HG03469 (cell line): Measurements from ENCODE around the gene CYTIP.
"Not testable (repeated sequence)": the region's sequence is repeated elsewhere in the genome, so short reads cannot be mapped to it uniquely, and the experiment has no call there.

Source experiments
- ATAC-seq: cut with Tn5 transposase; IDR thresholded peaks from one replicate; pipeline ENCODE4 v1.9.1; 2021; ENCODE audit warnings: mild to moderate bottlenecking, moderate library complexity, moderate number of reproducible peaks; ENCODE audit not compliant: unreplicated experiment

The CYTIP gene

DNA sequence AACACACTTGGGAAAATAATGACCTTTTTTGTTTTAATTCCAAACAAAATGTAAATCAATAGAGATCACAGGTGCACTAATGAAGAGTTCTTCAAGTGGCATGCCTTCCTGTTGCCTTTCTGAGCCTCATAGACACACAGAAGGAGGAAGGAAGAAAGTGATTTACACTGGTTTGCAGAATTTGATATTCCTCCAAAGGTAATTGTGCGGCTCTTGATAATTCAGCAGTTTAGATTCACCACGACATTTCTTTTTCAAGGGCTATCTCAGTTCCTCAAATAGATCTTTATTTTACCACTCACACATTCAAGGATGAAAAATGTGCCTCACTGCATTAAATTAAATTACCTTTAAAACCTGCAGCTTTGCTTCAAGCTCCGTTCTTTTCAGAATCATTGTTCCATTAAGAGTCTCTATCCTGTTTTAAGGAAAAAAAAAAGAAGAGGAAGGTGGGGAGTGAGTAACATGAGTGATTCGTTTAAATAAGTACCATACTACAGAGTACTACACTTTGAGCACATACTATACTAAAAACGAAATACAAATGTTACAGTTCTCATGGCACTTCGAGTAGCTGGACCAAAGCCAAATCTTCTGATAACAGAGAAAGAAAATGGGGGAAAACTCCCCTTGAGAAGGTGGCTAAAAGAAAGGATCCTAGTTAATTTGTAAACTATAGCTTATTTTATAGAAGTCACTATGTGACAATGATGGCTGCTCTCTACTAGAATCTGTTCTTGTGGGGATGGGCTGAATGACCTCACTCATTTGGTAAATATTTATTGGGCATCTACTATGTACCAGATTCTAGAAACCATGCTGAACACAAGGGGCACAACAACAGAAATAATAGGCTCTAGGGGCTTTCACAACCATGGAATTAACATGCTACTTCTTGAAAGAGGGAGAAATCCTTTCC is 16.6 kb downstream of the CYTIP start:
- ATAC-seq = no peak

DNA sequence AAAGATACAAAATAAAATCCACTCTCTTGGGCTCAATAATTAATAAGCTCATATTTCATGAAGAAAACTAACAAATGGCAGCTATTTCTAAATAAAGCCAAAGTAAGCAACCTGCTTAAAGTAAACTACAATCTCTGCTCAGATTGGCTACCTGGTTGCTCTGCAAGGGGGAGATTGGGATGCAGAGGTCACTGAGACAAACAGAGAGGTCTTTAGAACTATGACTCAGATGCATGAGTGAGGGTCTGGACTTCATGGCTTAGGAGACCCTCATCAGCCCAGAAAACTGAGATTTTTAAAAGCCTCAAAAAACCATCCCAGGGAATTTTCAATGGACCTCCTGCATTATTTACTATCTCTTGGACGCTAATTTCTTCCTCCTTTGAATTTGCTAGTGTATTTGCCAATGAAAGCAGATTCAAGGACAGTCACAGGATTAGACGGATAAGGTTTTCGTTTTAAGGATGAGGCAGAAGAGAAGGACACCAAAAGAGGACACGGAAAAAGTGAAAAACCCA is 17.4 kb downstream of the CYTIP start:
- no peak for ATAC-seq

DNA sequence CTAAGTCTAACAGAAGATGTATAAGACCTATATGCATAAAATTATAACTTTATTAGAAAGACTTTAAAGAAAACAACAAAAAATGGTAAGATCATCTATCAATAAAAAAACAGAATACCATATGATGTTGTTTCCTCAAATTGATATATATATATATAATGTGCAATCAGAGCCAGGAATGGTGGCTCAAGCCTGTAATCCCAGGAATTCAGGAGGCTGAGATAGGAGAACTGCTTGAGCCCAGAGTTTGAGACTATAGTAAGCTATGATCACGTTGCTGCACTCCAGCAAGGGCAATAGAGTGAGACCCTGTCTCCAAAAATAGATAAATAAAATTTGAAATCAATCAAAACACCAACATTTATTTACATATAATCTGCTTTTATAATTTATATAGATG is 19.5 kb downstream of the CYTIP start:
- ATAC-seq = no peak

DNA sequence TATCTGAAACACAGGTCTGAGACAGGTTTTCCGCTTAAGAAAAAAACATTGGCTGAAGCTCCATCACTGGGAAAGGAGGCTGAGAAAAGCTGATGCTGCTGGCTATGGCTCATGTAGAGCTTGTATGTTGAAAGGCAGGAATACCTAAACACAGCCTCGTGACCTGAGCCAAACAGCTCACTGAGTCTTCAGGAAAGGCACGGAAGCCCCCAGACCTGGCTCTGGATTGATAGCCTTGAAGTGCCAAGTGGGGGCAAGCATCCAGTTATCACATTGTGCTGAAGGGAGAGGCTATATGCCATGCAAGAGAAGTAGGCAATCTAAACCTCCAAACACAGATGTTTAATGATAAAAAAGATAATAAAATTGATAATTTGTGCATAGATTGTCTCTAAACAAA is 21.9 kb downstream of the CYTIP start:
- no peak for ATAC-seq

DNA sequence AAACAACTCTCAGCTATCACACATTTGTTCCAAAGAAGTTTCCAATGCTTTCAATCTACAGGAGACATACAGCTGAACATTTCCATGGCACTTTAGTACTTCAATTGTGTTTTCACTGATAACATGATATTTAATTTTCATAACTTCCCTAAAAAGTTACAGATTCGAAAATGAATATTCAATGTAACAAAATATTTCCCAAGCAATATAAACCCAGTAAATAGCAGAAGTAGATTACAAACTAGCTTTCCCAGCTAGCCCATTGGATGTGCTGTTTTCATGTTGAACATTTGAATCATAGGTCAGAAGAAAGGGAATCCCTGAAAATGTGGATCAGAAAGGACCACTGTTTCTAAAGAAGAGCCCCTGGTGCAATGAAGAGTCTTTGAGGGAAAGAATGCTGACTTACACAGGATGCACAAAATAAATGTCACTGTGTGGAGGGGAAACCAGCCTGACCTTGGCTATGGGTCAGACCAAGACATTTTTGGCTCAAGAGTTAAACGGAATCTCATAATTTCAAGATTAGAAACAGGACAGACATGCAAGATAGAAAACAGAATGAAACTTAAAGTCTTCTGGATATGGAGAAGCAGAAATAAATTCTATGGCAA is 22.5 kb downstream of the CYTIP start:
- ATAC-seq = no peak

DNA sequence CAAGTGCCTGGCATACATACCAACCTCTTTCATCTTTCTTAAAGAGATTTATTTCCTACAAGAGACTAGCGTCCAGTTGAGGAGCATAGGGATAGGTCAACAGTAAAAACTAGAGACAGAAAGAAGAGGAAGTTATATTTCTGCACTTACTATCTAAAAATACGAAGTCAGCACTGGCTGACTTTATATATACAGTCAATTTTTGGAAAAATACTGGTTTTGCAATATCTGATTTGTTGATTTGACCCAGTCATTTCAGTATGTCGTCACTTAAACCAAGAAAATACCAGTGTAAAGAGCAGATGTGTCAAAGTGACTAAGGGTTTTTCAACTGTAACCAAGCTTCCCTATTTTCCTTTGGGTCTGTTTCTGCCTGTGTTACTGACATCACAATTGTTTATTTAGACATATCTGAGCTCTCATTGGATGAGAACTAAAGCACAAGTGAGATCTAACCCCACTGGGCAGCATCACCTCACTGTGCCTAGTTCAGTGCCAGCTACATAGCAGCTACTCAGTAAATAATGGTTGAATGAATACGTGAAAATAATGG is 23.0 kb downstream of the CYTIP start:
- peak; percentile 67 for ATAC-seq

DNA sequence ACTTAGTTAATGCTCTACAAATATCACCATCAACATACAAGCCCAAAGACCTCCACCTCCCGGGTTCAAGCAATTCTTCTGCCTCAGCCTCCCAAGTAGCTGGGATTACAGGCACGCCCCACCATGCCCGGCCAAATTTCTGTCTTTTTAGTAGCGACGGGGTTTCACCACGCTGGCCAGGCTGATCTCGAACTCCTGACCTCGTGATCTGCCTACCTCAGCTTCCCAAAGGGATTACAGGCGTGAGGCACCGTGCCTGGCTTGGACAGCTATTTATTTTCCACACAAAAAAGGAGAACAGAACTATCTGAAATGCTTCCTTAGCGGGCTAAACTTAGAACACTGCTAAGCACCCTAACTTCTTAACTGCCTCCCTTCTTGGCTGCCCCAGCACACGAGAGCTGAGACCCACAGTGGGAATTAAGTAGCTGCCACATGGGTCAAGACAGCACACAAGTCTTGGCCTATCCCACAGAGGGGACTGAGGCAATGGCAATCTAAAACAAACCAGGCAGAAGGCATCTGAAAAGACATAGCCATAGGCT is 24.8 kb downstream of the CYTIP start:
- ATAC-seq = no peak

DNA sequence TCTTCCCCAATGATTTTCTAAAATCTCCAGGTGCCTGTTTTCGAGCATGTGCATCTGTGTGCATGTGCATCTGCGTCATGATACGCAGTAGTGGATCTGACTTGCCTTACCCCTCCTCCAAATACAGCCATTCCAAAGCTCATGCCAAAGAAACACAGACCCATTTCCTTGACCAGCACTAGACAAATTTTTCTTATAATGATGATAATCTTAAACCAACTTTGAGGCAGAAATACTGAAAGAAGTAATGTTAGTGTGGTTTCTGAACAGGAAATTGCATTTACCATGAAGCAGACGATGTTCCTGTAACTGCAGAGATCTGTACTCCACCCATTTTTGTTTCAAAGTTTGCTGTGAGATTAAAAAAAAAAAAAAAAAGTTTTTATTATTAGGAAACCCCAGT is 25.6 kb downstream of the CYTIP start:
- no peak for ATAC-seq

DNA sequence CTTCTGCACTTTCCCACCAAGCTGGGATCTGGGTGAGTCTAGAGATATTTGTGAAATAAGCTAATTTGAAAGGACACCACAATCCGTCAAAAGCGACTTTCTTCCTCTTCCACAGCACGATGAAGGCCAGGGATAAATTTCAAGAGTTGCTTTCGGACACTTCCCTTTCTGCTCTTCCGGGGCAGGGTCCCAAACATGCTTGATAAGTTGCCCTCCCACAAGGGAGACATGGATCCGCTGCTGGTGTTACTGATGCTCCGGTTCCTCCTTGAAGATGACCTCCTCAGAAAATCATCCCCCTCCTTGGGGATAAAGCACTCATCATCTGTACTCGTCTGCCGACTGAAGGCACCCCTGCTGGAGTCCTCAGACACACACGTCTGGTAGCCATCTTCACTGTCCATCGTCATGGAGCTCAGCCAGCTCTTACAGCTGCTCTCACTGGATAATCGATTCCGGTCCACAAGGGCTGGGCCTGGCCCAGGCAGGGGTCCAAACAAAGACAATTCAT is 28.2 kb downstream of the CYTIP start:
- ATAC-seq = no peak

DNA sequence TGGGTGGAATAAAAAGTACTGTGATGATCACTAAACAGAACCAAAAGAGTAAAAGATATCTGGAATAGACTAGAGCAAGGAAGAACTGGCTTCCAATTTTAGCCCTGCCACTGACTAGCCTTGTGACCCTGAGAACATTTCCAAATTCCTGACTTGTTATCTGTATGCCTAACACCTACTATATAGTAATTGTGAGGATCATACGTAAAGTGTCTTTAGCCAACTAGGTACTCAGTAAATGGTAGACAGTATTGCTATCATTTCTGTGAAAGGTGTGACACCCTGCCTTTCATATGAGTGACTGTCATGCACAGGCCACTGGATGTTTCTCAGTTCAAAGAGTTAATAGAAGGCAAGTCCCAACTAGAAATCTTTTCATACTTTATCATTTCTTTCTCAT is 29.8 kb downstream of the CYTIP start:
- no peak for ATAC-seq

DNA sequence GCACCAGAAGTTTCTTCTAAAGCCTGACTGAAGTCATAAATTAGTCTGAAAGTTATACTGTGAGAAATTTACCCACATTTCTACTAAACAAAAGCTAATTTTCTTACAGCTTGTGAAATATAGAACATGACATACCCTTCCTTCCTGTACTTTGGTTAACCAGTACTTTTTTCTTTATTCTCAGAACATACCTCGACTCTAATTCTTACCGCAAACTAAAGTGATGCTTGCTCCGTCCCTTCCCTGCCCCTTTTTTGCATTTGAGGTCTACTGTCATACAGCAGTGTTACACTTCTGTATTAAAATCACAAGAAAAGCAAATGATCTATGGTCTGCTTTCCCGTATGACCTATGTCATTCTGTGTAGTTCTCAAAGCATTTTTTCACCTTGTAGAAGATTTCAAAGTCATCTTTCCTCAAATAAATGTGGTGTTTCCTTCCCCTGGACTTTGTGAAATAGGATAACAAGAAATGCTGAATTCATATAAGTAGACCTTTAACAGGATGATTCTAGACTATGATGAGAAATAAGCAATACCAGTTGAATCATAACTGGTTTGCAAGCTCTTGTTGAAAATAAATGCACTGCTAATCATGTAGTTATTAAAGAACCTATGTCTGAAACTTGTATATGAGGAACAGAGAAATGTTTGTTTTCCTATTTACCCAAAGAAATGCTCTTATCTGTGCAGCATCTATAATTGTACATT is 30.4 kb downstream of the CYTIP start:
- ATAC-seq = peak; percentile 84

DNA sequence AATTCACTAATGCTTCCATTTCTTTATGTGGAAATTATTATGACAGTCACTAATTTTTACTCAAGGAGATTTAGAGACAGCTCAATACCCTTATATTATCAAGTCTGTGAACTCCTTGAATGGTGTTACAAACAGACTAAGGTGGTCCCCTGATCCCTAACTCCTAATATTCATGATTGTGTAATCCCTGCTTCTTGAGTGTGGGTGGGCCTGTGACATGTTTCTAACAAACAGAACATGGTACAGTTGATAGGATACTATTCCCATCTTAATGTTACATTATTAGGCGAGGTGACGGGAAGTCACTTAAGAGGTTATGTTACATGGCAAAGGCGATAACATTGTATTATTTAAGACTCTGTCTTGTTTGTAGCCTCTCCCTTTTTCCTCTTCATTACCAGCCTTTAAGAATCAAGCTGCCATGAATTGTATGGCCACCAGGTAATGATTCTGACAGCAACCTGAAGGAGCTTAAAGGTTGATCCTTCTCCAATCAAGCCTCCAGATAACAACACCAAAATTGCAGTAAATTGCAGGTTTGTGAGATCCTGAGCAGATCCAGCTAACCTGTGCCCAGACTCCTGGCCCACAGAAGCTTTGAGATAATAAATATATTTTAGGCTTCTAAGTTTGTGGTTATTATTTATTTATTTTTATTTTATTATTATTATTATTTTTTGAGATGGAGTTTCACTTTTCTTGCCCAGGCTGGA is 32.1 kb downstream of the CYTIP start:
- ATAC-seq = no peak

DNA sequence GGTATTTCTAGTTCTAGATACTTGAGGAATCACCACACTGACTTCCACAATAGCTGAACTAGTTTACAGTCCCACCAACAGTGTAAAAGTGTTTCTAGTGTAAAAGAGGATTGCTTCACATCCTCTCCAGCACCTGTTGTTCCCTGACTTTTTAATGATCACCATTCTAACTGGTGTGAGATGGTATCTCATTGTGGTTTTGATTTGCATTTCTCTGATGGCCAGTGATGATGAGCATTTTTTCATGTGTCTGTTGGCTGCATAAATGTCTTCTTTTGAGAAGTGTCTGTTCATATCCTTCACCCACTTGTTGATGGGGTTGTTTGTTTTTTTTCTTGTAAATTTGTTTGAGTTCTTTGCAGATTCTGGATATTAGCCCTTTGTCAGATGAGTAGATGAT is 38.5 kb downstream of the CYTIP start:
- not testable (repeated sequence) for ATAC-seq

DNA sequence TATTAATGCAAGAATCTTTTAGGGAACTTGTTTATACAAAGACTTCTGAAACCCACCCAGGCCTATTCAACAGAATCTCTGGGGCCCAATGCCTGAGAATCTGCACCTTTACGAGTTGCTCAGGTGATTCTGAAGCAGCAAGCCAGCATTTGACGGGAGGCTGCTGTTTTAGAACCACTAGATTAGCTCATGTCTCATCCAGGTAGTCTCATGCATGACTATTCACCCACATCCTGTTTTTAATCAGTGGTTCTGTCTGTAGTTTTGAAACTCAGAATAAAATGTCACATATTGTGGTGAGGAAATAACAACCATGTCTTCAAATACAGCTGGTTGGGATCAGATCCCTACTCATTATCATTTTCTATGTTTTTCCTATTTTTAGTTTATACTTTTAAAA is 39.5 kb downstream of the CYTIP start:
- peak; percentile 100 for ATAC-seq

DNA sequence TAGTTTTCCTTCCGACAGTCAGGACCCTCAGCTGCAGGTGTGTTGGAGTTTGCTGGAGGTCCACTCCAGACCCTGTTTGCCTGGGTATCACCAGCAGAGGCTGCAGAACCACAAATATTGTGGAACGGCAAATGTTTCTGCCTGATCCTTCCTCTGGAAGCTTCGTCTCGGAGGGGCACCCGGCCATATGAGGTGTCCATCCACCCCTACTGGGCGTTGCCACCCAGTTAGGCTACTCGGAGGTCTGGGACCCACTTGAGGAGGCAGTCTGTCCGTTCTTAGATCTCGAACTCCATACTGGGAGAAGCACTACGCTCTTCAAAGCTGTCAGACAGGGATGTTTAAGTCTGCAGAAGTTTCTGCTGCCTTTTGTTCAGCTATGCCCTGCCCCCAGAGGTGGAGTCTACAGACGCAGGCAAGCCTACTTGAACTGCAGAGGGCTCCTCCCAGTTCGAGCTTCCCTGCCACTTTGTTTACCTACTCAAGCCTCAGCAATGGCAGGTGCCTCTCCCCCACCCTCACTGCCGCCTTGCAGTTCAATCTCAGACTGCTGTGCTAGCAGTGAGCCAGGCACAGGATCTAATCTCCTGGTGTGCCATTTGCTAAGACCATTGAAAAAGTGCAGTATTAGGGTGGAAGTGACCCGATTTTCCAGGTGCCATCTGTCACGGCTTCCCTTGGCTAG is 40.9 kb downstream of the CYTIP start:
- not testable (repeated sequence) for ATAC-seq

DNA sequence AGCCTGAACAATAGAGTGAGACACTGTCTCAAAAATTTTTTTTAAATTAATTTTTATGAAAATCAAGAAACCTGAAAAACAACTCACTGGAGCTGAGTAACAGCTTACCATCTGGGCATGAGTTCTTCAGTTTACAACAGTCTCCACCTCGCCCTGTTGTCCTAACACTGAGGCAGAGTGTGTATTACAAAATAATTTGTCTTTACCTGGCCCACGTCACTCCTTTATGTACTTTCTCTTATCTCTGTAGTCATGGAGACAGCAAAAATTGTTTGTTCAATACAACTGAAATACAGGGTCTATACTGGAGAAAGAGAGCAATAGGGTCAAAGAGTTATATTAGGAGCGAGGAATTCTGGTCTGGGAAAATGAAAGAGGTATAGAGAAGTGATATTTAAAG is 48.1 kb downstream of the CYTIP start:
- no peak for ATAC-seq

DNA sequence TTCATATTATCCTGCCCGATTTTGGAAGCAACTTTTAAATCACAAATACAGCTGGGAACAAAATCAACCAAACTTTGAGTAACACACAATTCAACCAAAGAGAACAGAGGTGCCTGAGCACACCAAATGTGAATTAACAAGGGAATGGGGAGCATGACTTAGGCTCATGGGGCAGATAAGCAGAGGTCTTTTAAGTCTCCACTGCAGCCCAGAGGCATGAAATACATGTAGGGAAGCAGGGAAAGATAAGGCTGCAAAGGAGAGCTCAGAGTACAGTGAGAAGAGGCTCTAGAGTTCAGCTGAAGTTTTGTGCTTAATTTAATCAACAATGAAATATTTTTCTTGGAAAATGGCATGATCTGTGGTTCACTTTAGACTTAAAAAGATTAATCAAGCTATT is 49.0 kb downstream of the CYTIP start:
- no peak for ATAC-seq

DNA sequence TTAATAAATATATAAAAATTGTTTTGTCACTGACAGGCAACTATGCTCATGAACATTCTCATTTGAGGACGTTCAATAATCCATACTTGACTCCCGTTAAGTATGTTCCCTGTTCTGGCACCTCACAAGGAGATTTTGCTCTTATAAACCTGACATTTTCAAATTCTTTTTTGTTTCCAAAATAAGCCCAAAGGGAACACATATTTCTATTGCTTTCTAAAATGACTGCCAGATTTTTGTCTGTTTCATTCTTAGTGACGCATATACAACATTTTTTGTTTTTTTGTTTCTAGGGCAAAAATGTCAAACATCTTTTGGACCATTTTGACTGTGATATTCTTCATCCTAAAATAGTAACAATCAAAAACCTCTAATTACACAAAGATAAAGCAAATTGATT is 50.5 kb downstream of the CYTIP start:
- ATAC-seq = no peak

DNA sequence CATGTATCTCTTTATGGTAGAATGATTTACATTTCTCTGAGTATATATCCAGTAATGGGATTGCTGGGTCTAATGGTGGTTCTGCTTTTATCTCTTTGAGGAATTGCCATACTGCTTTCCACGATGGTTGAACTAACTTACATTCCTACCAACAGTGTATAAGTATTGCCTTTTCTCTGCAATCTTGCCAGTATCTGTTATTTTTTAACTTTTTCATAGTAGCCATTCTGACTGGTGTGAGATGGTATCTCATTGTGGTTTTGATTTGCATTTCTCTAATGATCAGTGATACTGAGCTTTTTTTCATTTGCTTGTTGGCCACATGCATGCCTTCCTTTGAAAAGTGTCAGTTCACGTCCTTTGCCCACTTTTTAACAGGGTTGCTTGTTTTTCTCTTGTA is 55.1 kb downstream of the CYTIP start:
- ATAC-seq = no peak

DNA sequence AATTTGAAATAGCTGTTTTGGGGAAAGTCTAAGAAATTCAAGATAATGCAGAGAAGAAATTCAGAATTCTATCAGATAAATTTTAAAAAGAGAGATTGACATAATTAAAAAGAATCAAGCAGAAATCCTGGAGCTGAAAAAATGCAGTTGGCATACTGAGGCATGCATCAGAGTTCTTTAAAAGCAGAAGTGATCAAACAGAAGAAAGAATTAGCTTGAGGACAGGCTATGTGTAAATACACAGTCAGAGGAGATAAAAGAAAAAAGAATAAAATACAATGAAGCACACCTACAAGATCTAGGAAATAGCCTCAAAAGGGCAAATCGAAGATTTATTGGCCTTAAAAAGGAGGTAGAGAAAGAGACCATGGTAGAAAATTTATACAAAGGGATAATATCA is 57.1 kb downstream of the CYTIP start:
- no peak for ATAC-seq
